ENCODE measurements around the gene PLXDC2.

- TF ChIP-seq, protein P1, sequence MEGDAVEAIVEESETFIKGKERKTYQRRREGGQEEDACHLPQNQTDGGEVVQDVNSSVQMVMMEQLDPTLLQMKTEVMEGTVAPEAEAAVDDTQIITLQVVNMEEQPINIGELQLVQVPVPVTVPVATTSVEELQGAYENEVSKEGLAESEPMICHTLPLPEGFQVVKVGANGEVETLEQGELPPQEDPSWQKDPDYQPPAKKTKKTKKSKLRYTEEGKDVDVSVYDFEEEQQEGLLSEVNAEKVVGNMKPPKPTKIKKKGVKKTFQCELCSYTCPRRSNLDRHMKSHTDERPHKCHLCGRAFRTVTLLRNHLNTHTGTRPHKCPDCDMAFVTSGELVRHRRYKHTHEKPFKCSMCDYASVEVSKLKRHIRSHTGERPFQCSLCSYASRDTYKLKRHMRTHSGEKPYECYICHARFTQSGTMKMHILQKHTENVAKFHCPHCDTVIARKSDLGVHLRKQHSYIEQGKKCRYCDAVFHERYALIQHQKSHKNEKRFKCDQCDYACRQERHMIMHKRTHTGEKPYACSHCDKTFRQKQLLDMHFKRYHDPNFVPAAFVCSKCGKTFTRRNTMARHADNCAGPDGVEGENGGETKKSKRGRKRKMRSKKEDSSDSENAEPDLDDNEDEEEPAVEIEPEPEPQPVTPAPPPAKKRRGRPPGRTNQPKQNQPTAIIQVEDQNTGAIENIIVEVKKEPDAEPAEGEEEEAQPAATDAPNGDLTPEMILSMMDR (conservative IDR thresholded peaks at IDR 0.05 in 1 of 2, IDR thresholded peaks at IDR 0.05 in 1 of 2; ENCODE audit: extremely low read depth in 1 of 2, insufficient read depth in 1 of 2, low read depth in 1 of 2, low read length in 2 of 2), result no peak
- TF ChIP-seq EZH2 (IDR thresholded peaks at IDR 0.05; ENCODE audit: borderline replicate concordance, low read length), result no peak
Observed at GRCh38 chr10:20313665-20314064, 497.4 kb downstream of the PLXDC2 start.

Measured in mammary epithelial cell (primary cell).